ENCODE measurements around the gene PLAU. TPM values are rescaled to one million over a fixed set of nuclear protein-coding genes. Genes with fewer than 3 reads are reported as not detected.

The PLAU gene
- total RNA-seq, 6 experiments from 2014 or later = 14.0 to 25.5 (median 24.0) TPM

- Mint-ChIP-seq H3K27ac (no peak overlapping the region), H3K4me1 (ENCODE audit: low read depth) (peaks cover 7% of the 10 kb centered on the region; the same call in 1 of the 2 replicates), H3K4me3 (no peak overlapping the region), H3K36me3 (ENCODE audit: low read depth) (peaks cover 21% of the 10 kb centered on the region), H3K27me3 (ENCODE audit: insufficient read depth) (no peaks in the 10 kb centered on the region; the same call in none of the 2 replicates), H3K9me3 (no peaks in the 10 kb centered on the region)
- TF ChIP-seq CTCF (IDR thresholded peaks at IDR 0.05) = no peak
- DNase-seq = no peak
Measured at GRCh38 chr10:73865459-73866442, 45.2 kb upstream of the PLAU start.

GRCh38 chr10:73866621-73867020 is 44.3 kb upstream of the PLAU start:
- no peak for TF ChIP-seq CTCF (IDR thresholded peaks at IDR 0.05)
- Mint-ChIP-seq H3K9me3 (no peaks in the 10 kb centered on the region), H3K27ac (no peak overlapping the region), H3K36me3 (ENCODE audit: low read depth) (peaks cover 27% of the 10 kb centered on the region), H3K4me1 (ENCODE audit: low read depth) (peaks cover 15% of the 10 kb centered on the region), H3K27me3 (ENCODE audit: insufficient read depth) (no peaks in the 10 kb centered on the region; the same call in 1 of the 2 replicates), H3K4me3 (no peak overlapping the region)
- DNase-seq = no peak

- H3K9me3 Mint-ChIP-seq = no peaks in the 10 kb centered on the region
- H3K36me3 Mint-ChIP-seq (ENCODE audit: low read depth) = peaks cover 34% of the 10 kb centered on the region
- H3K27ac Mint-ChIP-seq = no peak overlapping the region
- H3K27me3 Mint-ChIP-seq (ENCODE audit: insufficient read depth) = no peaks in the 10 kb centered on the region; the same call in 1 of the 2 replicates
- no peak for TF ChIP-seq CTCF (IDR thresholded peaks at IDR 0.05)
- H3K4me3 Mint-ChIP-seq = no peak overlapping the region
- DNase-seq = no peak
- peaks cover 21% of the 10 kb centered on the region for H3K4me1 Mint-ChIP-seq (ENCODE audit: low read depth)
Measured at GRCh38 chr10:73867126-73867807, 43.7 kb upstream of the PLAU start.

- Mint-ChIP-seq H3K27me3 (ENCODE audit: insufficient read depth) (no peaks in the 10 kb centered on the region; the same call in 1 of the 2 replicates), H3K4me1 (ENCODE audit: low read depth) (peaks cover 29% of the 10 kb centered on the region), H3K27ac (no peak overlapping the region), H3K9me3 (no peaks in the 10 kb centered on the region), H3K4me3 (no peak overlapping the region), H3K36me3 (ENCODE audit: low read depth) (peaks cover 34% of the 10 kb centered on the region)
- TF ChIP-seq CTCF (IDR thresholded peaks at IDR 0.05) = no peak
- no peak for DNase-seq
Measured at GRCh38 chr10:73867871-73868631, 42.9 kb upstream of the PLAU start.

- no peak overlapping the region for H3K27ac Mint-ChIP-seq
Measured at GRCh38 chr10:73868655-73869195, 42.2 kb upstream of the PLAU start.

More at GRCh38 chr10:73868655-73869195, 42.2 kb upstream of the PLAU start:
- Mint-ChIP-seq H3K4me1 (ENCODE audit: low read depth) (peaks cover 32% of the 10 kb centered on the region), H3K27me3 (ENCODE audit: insufficient read depth) (no peaks in the 10 kb centered on the region; the same call in 1 of the 2 replicates), H3K9me3 (no peaks in the 10 kb centered on the region), H3K36me3 (ENCODE audit: low read depth) (peaks cover 34% of the 10 kb centered on the region), H3K4me3 (no peak overlapping the region)
- TF ChIP-seq CTCF (IDR thresholded peaks at IDR 0.05) = no peak
- DNase-seq = no peak
